HL-60 (cell line): ENCODE measurements around the gene B3GALT5.

Experiments
- DNase-seq, 2 experiments: peaks; one replicate each; pipeline ENCODE4 v3.0.0-alpha.2; 2010 to 2020; ENCODE audit warnings: low read depth in 1 of 2, low spot score in 1 of 2
- H3K27ac ChIP-seq: fragments of 250-450 bp; sonication (Bioruptor Pico); replicated peaks from 2 replicates; pipeline ENCODE4 v1.5.1; 2020; ENCODE audit warnings: mild to moderate bottlenecking, moderate library complexity
- H3K27me3 ChIP-seq: fragments of 250-450 bp; sonication (Bioruptor Pico); 2 replicates; pipeline ENCODE4 v1.5.1; 2021; ENCODE audit warnings: mild to moderate bottlenecking, moderate library complexity; ENCODE audit not compliant: insufficient read depth, poor library complexity, severe bottlenecking
- H3K4me3 ChIP-seq: replicated peaks from 2 replicates; pipeline ENCODE4 v1.5.1; 2011; ENCODE audit warnings: mild to moderate bottlenecking, control low read depth, low read length; ENCODE audit not compliant: insufficient read depth
- GABPA ChIP-seq: IDR thresholded peaks from 2 replicates; pipeline ENCODE4 v1.6.1; 2012; ENCODE audit warnings: low read depth
- POLR2AphosphoS5 ChIP-seq: IDR thresholded peaks from 2 replicates; pipeline ENCODE4 v1.6.1; 2012; ENCODE audit warnings: low read depth
- SPI1 ChIP-seq: IDR thresholded peaks from 2 replicates; pipeline ENCODE4 v1.6.1; 2012; ENCODE audit warnings: low read depth, mild to moderate bottlenecking, borderline replicate concordance
- TF ChIP-seq, protein P1 (sequence below): IDR thresholded peaks from one replicate; pipeline ENCODE4 v1.5.1; 2011; ENCODE audit warnings: low read length, control low read depth, inconsistent platforms; ENCODE audit not compliant: insufficient read depth
- TF ChIP-seq, protein P2 (sequence below): IDR thresholded peaks from 2 replicates; pipeline ENCODE4 v1.6.1; 2012; ENCODE audit warnings: low read depth; ENCODE audit not compliant: insufficient replicate concordance

Gene B3GALT5

DNA sequence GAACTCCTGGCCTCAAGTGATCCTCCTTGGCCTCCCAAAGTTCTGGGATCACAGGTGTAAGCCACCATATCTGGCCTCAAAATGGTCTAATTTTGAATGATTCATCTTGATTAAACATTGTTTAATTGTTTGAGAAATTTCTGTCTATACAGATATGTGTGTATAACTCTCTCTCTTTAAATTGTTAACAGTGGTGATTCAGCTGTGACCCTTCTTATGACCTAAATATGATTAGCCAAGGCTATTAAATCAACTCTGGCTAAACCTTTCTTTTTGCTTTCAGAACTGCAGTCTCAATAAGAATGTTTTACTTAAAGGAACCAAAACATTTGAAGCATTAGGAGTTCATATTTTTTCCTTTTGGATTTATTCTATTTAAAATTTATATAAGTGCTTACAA is 19.2 kb upstream of the B3GALT5 start:
- TF ChIP-seq GABPA (no peak), POLR2AphosphoS5 (no peak), SPI1 (no peak)
- TF ChIP-seq, protein P1, sequence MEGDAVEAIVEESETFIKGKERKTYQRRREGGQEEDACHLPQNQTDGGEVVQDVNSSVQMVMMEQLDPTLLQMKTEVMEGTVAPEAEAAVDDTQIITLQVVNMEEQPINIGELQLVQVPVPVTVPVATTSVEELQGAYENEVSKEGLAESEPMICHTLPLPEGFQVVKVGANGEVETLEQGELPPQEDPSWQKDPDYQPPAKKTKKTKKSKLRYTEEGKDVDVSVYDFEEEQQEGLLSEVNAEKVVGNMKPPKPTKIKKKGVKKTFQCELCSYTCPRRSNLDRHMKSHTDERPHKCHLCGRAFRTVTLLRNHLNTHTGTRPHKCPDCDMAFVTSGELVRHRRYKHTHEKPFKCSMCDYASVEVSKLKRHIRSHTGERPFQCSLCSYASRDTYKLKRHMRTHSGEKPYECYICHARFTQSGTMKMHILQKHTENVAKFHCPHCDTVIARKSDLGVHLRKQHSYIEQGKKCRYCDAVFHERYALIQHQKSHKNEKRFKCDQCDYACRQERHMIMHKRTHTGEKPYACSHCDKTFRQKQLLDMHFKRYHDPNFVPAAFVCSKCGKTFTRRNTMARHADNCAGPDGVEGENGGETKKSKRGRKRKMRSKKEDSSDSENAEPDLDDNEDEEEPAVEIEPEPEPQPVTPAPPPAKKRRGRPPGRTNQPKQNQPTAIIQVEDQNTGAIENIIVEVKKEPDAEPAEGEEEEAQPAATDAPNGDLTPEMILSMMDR, result no peak
- TF ChIP-seq, protein P2, sequence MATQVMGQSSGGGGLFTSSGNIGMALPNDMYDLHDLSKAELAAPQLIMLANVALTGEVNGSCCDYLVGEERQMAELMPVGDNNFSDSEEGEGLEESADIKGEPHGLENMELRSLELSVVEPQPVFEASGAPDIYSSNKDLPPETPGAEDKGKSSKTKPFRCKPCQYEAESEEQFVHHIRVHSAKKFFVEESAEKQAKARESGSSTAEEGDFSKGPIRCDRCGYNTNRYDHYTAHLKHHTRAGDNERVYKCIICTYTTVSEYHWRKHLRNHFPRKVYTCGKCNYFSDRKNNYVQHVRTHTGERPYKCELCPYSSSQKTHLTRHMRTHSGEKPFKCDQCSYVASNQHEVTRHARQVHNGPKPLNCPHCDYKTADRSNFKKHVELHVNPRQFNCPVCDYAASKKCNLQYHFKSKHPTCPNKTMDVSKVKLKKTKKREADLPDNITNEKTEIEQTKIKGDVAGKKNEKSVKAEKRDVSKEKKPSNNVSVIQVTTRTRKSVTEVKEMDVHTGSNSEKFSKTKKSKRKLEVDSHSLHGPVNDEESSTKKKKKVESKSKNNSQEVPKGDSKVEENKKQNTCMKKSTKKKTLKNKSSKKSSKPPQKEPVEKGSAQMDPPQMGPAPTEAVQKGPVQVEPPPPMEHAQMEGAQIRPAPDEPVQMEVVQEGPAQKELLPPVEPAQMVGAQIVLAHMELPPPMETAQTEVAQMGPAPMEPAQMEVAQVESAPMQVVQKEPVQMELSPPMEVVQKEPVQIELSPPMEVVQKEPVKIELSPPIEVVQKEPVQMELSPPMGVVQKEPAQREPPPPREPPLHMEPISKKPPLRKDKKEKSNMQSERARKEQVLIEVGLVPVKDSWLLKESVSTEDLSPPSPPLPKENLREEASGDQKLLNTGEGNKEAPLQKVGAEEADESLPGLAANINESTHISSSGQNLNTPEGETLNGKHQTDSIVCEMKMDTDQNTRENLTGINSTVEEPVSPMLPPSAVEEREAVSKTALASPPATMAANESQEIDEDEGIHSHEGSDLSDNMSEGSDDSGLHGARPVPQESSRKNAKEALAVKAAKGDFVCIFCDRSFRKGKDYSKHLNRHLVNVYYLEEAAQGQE, result no peak
- H3K27ac ChIP-seq, result no peak overlapping the region
- DNase-seq, result no peak
- no peak overlapping the region for H3K4me3 ChIP-seq
- no peaks in the 10 kb centered on the region for H3K27me3 ChIP-seq

DNA sequence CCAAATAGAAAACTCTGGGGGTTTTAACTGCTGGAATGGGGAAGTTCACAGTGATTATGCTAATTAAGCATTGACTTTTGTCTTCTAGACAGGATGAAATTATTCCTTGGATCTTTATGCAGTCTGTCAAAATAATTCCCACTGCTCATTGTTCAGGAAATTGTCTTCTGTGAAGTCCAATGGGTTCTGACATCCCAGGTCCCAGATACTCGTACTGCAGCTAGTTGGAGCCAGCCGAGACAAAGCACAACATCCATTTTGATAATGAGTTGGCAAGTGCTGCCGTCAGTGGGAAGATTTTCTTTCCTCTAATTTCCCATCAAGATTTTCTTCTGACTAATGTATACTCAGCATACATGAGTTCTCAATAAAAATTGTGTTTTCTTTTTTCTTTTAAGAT is 17.3 kb upstream of the B3GALT5 start:
- H3K4me3 ChIP-seq, result no peak overlapping the region
- H3K27me3 ChIP-seq, result peaks cover 2% of the 10 kb centered on the region
- no peak for DNase-seq
- TF ChIP-seq POLR2AphosphoS5 (no peak), GABPA (no peak), SPI1 (no peak)
- TF ChIP-seq, protein P2, result no peak
- TF ChIP-seq, protein P1, result no peak
- no peak overlapping the region for H3K27ac ChIP-seq

DNA sequence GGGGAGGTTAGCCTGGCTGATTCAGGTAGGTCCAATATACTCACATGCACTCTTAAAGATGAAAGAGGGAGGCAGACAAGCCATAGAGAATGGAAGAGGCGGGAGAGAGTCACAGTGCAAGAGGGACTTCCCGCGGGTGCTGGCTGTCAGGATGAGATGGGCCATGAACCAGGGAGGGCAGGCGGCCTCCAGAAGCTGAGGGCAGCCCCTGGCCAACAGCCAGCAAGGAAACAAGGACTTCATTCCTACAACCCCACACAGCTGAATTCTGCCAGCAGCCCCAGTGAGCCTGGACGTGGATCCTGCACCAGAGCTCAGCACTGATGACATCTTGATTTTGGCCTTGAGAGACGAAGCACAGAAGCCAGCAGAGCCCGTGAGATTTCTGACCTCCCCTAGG is 15.1 kb upstream of the B3GALT5 start:
- TF ChIP-seq GABPA, result no peak
- TF ChIP-seq, protein P1, result no peak
- TF ChIP-seq POLR2AphosphoS5, result no peak
- TF ChIP-seq, protein P2, result no peak
- TF ChIP-seq SPI1, result no peak
- Histone ChIP-seq H3K27me3 (peaks cover 2% of the 10 kb centered on the region), H3K27ac (no peak overlapping the region), H3K4me3 (no peak overlapping the region)
- no peak for DNase-seq
